Transverse colon (tissue), 3 donors: ENCODE data around the gene GET4.

Experiments used
- CTCF ChIP-seq, 5 experiments: fragments of 200-600 bp in 3 of 5; fragments of 450-650 bp in 2 of 5; sonication (generic) in 3 of 5; IDR thresholded peaks; 1 replicate in 2 of 5; 2 replicates in 3 of 5; pipeline ENCODE4 v1.5.1; 2016 to 2017; ENCODE audit warnings: antibody characterized with exemption in 5 of 5, inconsistent platforms in 3 of 5, mild to moderate bottlenecking in 2 of 5, moderate library complexity in 1 of 5
- EP300 ChIP-seq: sonication (generic); formaldehyde crosslinking; IDR thresholded peaks from one replicate; pipeline ENCODE4 v1.6.1; 2017; ENCODE audit warnings: antibody characterized with exemption, low read depth
- POLR2A ChIP-seq: fragments of 450-650 bp; IDR thresholded peaks from one replicate; pipeline ENCODE4 v1.6.1; 2016; ENCODE audit warnings: antibody characterized with exemption, mild to moderate bottlenecking, moderate library complexity

- TF ChIP-seq CTCF (IDR thresholded peaks at IDR 0.05): no peak
- no peak for TF ChIP-seq EP300
- TF ChIP-seq POLR2A: no peak
Observed at GRCh38 chr7:940599-941408, 64.5 kb downstream of the GET4 start.
